NCI-H510A treated with DMSO at 0.1 percent for 48 hours (cell line): ENCODE measurements around the gene UBP1.
"Not testable (repeated sequence)": the region's sequence is repeated elsewhere in the genome, so short reads cannot be mapped to it uniquely, and the experiment has no call there.

Experiments used
- DNase-seq: peaks from one replicate; lab custom pipeline; 2025; lab: John Stamatoyannopoulos, UW

UBP1 gene

GRCh38 chr3:33389908-33390307 lies 50.3 kb downstream of the UBP1 start:
- DNase-seq: no peak

- no peak for DNase-seq
These were observed 51.7 kb downstream of the UBP1 start for GRCh38 chr3:33388374-33389100.

GRCh38 chr3:33386631-33387030 lies 53.6 kb downstream of the UBP1 start:
- DNase-seq: no peak

GRCh38 chr3:33385423-33385822 lies 54.8 kb downstream of the UBP1 start:
- no peak for DNase-seq

GRCh38 chr3:33383951-33384350 lies 56.3 kb downstream of the UBP1 start:
- DNase-seq: no peak

- no peak for DNase-seq
These were observed 59.6 kb downstream of the UBP1 start for GRCh38 chr3:33380653-33381052.

GRCh38 chr3:33377931-33378330 lies 62.3 kb downstream of the UBP1 start:
- no peak for DNase-seq

GRCh38 chr3:33377489-33377888 lies 62.7 kb downstream of the UBP1 start:
- DNase-seq: no peak

GRCh38 chr3:33373082-33373437 lies 67.1 kb downstream of the UBP1 start:
- DNase-seq: no peak

GRCh38 chr3:33372218-33373081 lies 67.8 kb downstream of the UBP1 start:
- peak; percentile 48 for DNase-seq

GRCh38 chr3:33364531-33365128 lies 75.6 kb downstream of the UBP1 start:
- no peak for DNase-seq

GRCh38 chr3:33364060-33364459 lies 76.1 kb downstream of the UBP1 start:
- no peak for DNase-seq

- DNase-seq: no peak
These were observed 76.9 kb downstream of the UBP1 start for GRCh38 chr3:33363113-33363800.

GRCh38 chr3:33360136-33360825 lies 79.9 kb downstream of the UBP1 start:
- DNase-seq: no peak

GRCh38 chr3:33358172-33358781 lies 81.9 kb downstream of the UBP1 start:
- DNase-seq: no peak

- no peak for DNase-seq
These were observed 84.6 kb downstream of the UBP1 start for GRCh38 chr3:33355611-33356010.

GRCh38 chr3:33339758-33340157 lies 100.4 kb downstream of the UBP1 start:
- DNase-seq: no peak

- DNase-seq: not testable (repeated sequence)
These were observed 101.2 kb downstream of the UBP1 start for GRCh38 chr3:33338936-33339465.
